AG09309 (cell line): Measurements from ENCODE around the gene ACAP3.

Source experiments
- DNase-seq: peaks from one replicate; pipeline ENCODE4 v3.0.0-alpha.2; 2010; ENCODE audit warnings: low read depth
- H3K4me3 ChIP-seq: 2 replicates; pipeline ENCODE4 v1.5.1; 2011; ENCODE audit warnings: mild to moderate bottlenecking, low read depth, low read length, moderate library complexity; ENCODE audit not compliant: control insufficient read depth
- CTCF ChIP-seq: IDR thresholded peaks from 2 replicates; pipeline ENCODE4 v1.5.1; 2011; ENCODE audit warnings: mild to moderate bottlenecking, low read depth, low read length, inconsistent platforms; ENCODE audit not compliant: insufficient read depth, control insufficient read depth; ENCODE audit errors: missing control alignments

ACAP3 gene

GRCh38 chr1:1308756-1309250 lies 1.1 kb upstream of the ACAP3 start:
- DNase-seq: no peak
- TF ChIP-seq CTCF: no peak
- H3K4me3 ChIP-seq: peak overlapping the region; percentile 58

DNA sequence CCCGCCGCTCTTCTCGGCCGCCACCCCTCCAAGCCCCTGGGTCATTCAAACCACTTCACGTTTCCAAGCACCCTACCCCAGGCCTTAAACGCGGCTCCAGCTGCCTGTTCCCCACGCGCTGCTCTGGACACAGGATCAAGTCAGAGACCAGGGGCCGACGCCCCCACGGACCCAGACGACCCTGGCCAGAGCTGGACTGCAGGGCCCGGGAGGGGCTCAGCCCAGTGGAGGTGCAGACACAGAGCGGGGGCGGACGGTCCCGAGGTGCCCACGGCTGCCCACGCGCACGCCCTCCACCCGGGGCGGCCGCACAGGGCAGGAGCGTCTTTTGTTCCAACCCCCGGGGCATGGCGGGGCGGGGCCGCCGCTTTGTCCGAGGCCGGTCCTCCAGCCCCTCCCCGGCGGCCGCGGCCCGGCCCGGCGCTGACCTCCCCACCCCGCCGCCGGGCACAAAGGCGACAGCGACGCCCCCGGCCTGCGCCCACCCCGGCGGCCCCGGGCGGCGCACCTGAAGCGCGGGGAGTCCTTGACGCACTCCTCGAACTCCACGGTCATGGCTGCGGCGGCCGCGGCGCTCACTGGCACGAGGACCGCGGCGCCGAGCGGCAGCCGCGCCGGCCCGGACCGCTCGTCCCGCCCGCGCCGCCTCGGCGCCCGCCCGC lies 338 bp downstream of the ACAP3 start:
- DNase-seq: no peak
- TF ChIP-seq CTCF: no peak
- peak overlapping the region; percentile 76 for H3K4me3 ChIP-seq

DNA sequence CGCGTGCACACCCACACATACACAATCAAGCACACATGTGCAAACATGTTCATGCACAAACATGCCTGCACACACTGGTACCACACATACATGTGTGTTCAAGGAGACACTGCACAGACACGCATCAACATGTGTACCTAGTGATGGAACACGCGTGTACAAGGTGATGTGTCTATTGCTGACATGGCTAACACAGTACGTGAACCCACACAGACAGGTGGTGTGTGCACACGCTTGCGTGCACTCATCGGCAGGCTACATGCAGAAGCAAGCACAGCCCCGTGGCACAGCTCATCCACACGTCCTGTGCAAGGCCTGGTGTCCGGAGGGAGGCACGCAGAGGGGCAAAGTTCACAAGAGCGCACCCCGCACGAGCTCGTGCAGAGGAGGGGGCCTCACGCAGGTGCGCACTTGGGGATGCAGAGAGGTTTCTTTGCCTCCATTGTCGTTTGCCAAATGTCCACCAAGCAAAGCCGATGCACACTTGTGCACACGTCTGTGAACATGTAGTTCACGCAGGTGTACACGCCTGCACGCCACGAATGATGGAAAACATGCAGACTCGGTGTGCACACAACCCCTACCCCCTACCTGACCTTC lies 969 bp downstream of the ACAP3 start:
- no peak for TF ChIP-seq CTCF
- DNase-seq: no peak
- peak overlapping the region; percentile 76 for H3K4me3 ChIP-seq

GRCh38 chr1:1306070-1306660 lies 1.6 kb downstream of the ACAP3 start:
- peak overlapping the region; percentile 76 for H3K4me3 ChIP-seq
- DNase-seq: no peak
- peak; percentile 48 for TF ChIP-seq CTCF

GRCh38 chr1:1305300-1306069 lies 2.2 kb downstream of the ACAP3 start:
- H3K4me3 ChIP-seq: peak overlapping the region; percentile 76
- no peak for TF ChIP-seq CTCF
- peak; percentile 24 for DNase-seq
